CD4-positive, alpha-beta T cell treated with Interleukin-21 for 1 hour (primary cell): Measurements from ENCODE around the gene RAB2B.

Source experiments
- DNase-seq: peaks from one replicate; pipeline ENCODE4 v3.0.0-alpha.2; 2020

RAB2B gene

DNA sequence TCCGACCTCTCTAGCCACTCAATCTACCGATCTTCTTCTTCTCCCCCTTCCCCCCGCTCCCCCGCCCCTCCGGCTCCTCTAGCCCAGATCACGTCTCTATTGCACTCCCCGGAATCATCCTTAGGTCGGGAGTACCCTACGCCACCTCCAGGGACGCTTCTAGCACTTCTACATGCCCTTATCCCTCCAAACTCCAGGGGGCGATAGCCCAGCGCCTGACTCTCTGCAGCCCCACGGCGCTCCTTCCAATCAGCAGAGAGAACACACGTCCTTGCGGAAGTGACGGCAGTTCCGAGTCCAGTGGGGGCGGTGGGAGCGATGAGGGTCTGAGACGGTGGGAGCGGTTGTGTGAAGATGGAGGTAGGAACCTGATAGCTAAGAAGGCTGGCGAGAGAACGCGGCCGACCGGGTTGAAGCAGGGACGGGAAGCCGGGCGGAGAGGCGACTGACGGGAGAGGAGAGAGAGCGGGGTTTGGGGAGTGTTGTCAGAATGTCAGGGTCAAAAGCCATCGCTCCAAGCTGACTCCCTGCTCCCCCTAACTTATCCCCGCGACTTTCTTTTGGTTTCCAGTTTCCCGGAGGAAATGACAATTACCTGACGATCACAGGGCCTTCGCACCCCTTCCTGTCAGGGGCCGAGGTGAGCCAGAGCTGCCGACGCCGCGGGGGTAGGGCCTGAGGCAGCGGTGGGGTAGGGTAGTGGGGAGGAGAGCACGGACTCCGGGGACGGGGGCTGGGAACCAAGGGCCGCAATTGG lies at the start of gene RAB2B, which contains the start of gene TOX4:
RAB2B (minus strand) TSS at position 35 of the 757 bp plus-strand sequence. CDS start 87 bp downstream, outside the sequence.
TOX4 (plus strand) TSS at position 271 of the 757 bp plus-strand sequence; CDS start at position 355, 84 bp downstream.
- peak; percentile 99 for DNase-seq

GRCh38 chr14:21525962-21526671 lies 49.4 kb upstream of the RAB2B start, which contains the start of gene SALL2:
TSS of gene SALL2 (minus strand) at chr14:21526346. CDS start at chr14:21526127, 219 bp downstream.
- peak; percentile 71 for DNase-seq

DNA sequence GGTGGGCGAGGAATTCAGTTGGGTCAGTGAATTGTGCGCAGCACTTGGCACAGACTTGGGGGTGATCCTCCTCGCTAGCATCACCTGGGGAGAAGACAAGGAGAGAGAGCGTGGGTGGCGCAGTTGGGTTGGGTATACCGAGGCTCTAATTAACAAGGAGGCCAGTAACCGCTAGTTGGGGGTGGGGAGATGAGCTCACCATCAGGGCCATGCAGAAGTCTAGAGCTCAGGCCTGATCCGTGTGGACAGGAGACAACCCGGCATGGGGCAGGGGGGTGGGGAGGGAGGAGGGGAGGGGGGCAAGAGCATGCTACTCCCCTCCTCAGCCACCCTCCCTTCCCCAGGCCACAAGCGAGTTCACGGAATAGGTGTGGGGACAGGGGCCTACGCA lies 48.8 kb upstream of the RAB2B start:
- no peak for DNase-seq

GRCh38 chr14:21524575-21525490 lies 48.1 kb upstream of the RAB2B start:
- no peak for DNase-seq

GRCh38 chr14:21523203-21523602 lies 46.4 kb upstream of the RAB2B start:
- no peak for DNase-seq

GRCh38 chr14:21521501-21521900 lies 44.7 kb upstream of the RAB2B start:
- no peak for DNase-seq

- DNase-seq, result no peak
Observed at GRCh38 chr14:21520767-21521166, 44.0 kb upstream of the RAB2B start.

- DNase-seq, result no peak
Observed at GRCh38 chr14:21518725-21519124, 42.0 kb upstream of the RAB2B start.

DNA sequence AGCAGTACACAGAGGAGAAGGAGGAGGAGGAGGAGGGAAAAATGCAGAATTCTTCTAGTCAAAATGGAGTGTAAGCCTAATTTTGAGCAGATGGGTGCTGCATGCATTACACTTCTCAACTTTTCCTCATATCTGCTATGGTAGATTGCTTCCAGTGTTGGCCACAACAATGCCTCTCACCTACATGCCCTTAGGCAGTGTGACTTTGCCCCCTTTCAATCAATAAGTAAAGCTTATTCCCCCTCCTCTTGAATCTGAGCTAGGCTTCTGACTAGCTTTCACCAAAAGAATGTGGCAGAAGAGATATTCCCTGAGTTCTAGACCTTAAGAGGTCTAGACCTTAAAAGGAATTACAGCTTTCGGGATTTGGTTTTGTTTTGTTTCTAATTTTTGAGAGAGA lies 37.6 kb upstream of the RAB2B start:
- no peak for DNase-seq

DNA sequence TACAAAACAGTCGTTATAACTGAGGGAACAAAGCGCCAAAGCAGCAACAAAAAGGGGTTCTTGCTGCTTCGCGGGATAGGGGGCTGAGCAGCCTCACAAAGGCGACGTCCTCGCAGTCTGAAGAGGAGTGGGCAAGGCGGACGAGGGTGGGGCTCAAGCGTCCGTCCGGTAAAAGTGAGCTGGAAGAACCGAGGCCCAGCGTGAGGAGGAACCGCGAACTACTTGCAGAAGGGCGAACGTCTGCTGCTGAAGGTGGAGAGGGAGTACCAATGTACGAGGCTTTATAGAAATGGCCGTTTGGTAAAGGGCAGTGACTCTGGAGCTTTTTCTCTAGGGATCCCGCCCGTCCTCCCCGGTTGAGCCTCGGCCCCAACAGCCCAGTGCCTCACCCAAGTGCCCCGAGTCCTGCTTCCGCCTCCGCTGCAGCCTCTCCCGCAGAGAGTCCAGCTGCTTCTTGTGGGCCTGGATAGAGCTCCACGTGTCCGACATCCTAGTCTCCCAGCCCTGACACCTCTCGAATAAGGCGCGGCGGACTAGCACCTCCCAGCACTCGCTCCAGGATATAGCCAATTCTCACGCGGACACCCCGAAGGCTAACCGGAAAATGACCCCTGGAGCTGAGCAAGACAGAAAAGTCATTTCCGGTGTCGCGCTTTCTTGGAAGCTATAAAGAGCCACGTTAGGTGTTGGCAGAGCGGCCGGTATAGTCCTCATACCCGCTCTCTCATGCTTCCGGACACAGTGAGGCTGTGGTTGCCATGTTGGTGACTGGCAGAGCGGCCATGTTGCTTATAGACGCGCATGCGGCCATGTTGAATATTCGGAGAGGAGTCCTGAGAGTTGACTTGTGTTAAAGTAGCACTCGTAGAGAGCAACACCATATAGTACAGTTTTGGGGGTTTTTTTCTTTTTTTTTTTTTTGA lies 34.2 kb upstream of the RAB2B start, which contains the start of gene METTL3:
METTL3 (minus strand) TSS at position 606 of the 923 bp plus-strand sequence; CDS start at position 489, 117 bp downstream.
- peak; percentile 97 for DNase-seq

DNA sequence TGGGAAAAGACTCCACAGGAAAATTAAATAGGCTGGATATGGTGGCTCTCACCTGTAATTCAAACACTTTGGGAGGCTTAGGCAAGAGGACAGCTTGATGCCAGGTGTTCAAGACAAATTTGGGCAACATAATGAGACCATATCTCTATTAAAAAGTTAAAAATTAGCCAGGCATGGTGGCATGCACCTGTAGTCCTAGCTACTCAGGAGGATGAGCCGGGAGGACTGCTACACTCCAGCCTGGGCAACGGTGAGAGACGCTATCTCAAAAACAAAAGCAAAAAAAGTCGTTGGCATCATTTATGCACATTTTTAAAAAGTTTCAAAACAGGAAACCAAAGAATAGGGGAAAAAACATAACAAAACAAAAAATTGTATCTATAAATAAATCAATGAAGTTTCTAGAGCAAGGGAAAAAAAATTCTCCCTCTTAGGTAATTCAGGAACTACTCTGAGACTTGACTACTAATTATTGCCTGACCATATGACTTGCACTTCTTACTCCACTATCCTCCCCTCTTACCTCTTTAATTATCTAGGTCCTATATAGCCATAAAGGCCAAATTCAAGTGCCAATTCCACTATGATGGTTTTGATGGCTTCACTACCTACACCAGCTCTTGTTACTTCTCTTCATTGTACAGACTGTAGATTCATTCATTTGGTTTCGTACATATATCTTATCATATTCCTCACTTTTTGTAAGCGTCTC lies 32.8 kb upstream of the RAB2B start:
- peak; percentile 18 for DNase-seq

- no peak for DNase-seq
Observed at GRCh38 chr14:21506557-21506956, 29.8 kb upstream of the RAB2B start.

GRCh38 chr14:21505012-21505553 lies 28.3 kb upstream of the RAB2B start:
- DNase-seq, result peak; percentile 40

DNA sequence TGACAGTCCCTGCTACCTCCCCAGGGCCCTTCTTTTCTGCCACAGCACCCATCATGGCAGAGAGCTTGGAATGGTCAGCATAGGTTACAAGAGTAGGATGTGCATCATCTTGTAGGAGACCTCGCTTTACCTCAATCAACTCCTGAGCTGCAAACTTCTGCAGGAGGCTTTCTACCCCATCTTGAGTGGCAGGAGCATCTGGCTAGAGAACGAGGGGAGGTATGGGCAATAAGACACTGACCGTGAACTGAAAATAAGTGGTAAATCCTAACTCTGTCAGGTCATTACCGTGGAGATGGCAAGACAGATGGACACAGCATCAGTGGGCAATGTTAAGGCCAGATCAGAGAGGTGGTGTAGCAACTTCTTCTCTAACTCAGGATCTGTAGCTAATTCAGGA lies 26.6 kb upstream of the RAB2B start:
- DNase-seq, result no peak

DNA sequence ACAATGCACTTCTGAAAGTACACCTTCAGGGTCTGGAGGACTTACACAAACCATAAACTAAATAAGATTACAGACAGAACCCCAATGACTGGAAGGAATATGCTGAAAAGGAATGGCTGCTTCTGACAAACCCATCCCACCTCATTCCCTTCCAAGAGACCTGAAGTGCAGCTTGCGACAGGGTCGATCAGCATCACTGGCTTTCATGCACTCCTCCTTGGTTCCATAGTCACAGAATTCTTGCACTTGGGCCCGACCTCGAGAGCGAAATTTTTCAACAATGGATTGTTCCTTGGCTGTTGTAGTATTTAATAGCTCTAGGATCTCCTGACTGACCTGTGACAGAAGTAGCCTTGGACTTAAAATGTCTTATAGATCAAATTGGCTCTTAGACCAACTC lies 24.8 kb upstream of the RAB2B start:
- no peak for DNase-seq

GRCh38 chr14:21498540-21499526 lies 22.1 kb upstream of the RAB2B start:
- peak; percentile 72 for DNase-seq

- no peak for DNase-seq
Observed at GRCh38 chr14:21496453-21496852, 19.7 kb upstream of the RAB2B start.

- DNase-seq, result no peak
Observed at GRCh38 chr14:21494902-21495762, 18.4 kb upstream of the RAB2B start.
